Common myeloid progenitor, CD34-positive (primary cell): Measurements from ENCODE around the gene EDN3. TPM values are rescaled to one million over a fixed set of nuclear protein-coding genes. Genes with fewer than 3 reads are reported as not detected.

Source experiments
- CTCF ChIA-PET: fragments of 350-600 bp; sonication (Branson Sonifier 250); formaldehyde crosslinking; loops from one replicate; lab custom pipeline; 2021; ENCODE audit warnings: antibody characterized with exemption; lab: Charles Lee
- POLR2A ChIA-PET: fragments of 350-600 bp; sonication (Branson Sonifier 250); formaldehyde crosslinking; loops from one replicate; lab custom pipeline; 2021; ENCODE audit warnings: antibody characterized with exemption; lab: Charles Lee
- DNase-seq, 3 donors: peaks; one replicate each; pipeline versions ENCODE4 v3.0.0 to v3.0.0-alpha.2; 2013
- H3K27ac ChIP-seq, 2 experiments: 1 replicate in 1 of 2; 2 replicates in 1 of 2; pipeline ENCODE4 v1.7.0; 2013; ENCODE audit warnings: inconsistent platforms in 2 of 2, low read length in 2 of 2, mild to moderate bottlenecking in 2 of 2, low read depth in 1 of 2, moderate library complexity in 1 of 2; ENCODE audit not compliant: severe bottlenecking in 2 of 2, insufficient read depth in 1 of 2, poor library complexity in 1 of 2
- H3K27me3 ChIP-seq, 5 experiments: replicated peaks in 2 of 5; 1 replicate in 3 of 5; 2 replicates in 2 of 5; pipeline versions ENCODE4 v1.6.1 to v1.7.0; 2013; ENCODE audit warnings: low read length in 4 of 5, mild to moderate bottlenecking in 2 of 5, moderate library complexity in 2 of 5, inconsistent platforms in 1 of 5; ENCODE audit not compliant: insufficient read depth in 5 of 5, control insufficient read depth in 4 of 5
- H3K36me3 ChIP-seq, 4 experiments: 1 replicate in 2 of 4; 2 replicates in 2 of 4; pipeline versions ENCODE4 v1.6.1 to v1.7.0; 2013; ENCODE audit warnings: low read length in 3 of 4, control low read depth in 1 of 4, mild to moderate bottlenecking in 1 of 4; ENCODE audit not compliant: control insufficient read depth in 4 of 4, insufficient read depth in 4 of 4
- H3K4me1 ChIP-seq, 4 experiments: 1 replicate in 3 of 4; 2 replicates in 1 of 4; pipeline versions ENCODE4 v1.6.1 to v1.7.1; 2013; ENCODE audit warnings: low read length in 3 of 4, mild to moderate bottlenecking in 3 of 4, control low read depth in 1 of 4, inconsistent platforms in 1 of 4, moderate library complexity in 1 of 4; ENCODE audit not compliant: control insufficient read depth in 4 of 4, insufficient read depth in 4 of 4; ENCODE audit errors: control extremely low read depth in 1 of 4
- H3K4me3 ChIP-seq, 7 experiments: 1 replicate in 4 of 7; 2 replicates in 3 of 7; pipeline versions ENCODE4 v1.5.1 to v1.7.0; 2013; ENCODE audit warnings: mild to moderate bottlenecking in 7 of 7, low read length in 6 of 7, moderate library complexity in 6 of 7, inconsistent platforms in 2 of 7, low read depth in 2 of 7, control low read depth in 1 of 7; ENCODE audit not compliant: insufficient read depth in 4 of 7, control insufficient read depth in 1 of 7; ENCODE audit errors: extremely low read depth in 1 of 7
- H3K9me3 ChIP-seq, 5 experiments: 1 replicate in 4 of 5; 2 replicates in 1 of 5; pipeline versions ENCODE4 v1.6.1 to v1.7.1; 2013; ENCODE audit warnings: low read length in 4 of 5, mild to moderate bottlenecking in 2 of 5, inconsistent platforms in 1 of 5, low read depth in 1 of 5, moderate library complexity in 1 of 5; ENCODE audit not compliant: control insufficient read depth in 4 of 5, insufficient read depth in 2 of 5; ENCODE audit errors: control extremely low read depth in 1 of 5
- WGBS: methylation state at CpG from one replicate; pipeline ENCODE4 v1.1.5; 2013; ENCODE audit not compliant: insufficient coverage; 5-methylcytosine and 5-hydroxymethylcytosine counted together
- polyA plus RNA-seq: library from polyadenylated mRNA; unstranded; fragments of 120-200 nt; gene quantifications from one replicate; pipeline ENCODE4 v1.2.1, GENCODE V29; 2013

EDN3 gene
- polyA plus RNA-seq: not detected

DNA sequence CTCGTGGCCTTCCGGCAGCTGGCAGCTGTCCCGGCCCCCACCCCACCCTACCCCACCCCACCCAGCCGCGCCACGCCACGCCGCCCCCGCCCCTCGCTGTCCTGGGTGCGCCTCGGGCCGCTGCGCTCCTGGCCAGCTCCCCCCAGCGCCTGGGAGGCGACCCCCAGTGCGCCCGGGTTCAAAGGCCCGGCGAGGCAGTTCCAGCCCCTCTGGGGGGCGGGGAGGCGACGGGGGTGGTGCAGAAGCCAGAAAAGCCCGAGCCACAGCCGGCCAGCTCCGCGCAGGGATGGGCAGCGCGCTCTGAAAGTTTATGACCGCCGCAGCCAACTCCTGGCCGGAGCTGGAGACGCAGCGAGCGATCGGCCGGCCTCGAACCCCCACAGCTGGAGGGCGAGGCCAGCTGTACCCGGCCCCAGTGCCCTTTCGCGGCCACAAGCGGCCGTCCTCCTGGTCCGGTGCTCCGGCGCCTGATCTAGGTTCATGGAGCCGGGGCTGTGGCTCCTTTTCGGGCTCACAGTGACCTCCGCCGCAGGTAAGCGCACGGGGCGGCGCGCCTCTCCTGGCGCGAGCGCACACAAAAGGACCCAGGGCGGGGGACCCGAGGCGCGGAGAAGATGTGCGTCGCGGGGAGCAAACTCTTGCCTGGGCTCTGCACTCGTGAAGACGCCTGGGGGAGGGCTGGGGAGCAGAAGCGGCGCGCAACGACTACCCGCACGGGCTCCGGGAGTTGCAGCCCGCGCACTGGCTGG lies at the start of gene EDN3:
EDN3 (plus strand) TSS at position 279 of the 749 bp plus-strand sequence; CDS start at position 481, 202 bp downstream.
- Histone ChIP-seq H3K4me3 (no peak within 1 kb of the TSS), H3K27me3 (peaks cover 0 to 93% (median 36%) of the 10 kb centered on the region in 5 experiments), H3K4me1 (peaks cover 0 to 2% (median 0%) of the 10 kb centered on the region in 4 experiments), H3K9me3 (no peaks in the 10 kb centered on the region), H3K36me3 (no peaks in the 10 kb centered on the region), H3K27ac (no peak within 1 kb of the TSS)
- 3% methylated on average over 52 of the region's 77 CpGs for WGBS
- DNase-seq: no peak
- POLR2A ChIA-PET: no interaction called here
- CTCF ChIA-PET: no interaction called here

DNA sequence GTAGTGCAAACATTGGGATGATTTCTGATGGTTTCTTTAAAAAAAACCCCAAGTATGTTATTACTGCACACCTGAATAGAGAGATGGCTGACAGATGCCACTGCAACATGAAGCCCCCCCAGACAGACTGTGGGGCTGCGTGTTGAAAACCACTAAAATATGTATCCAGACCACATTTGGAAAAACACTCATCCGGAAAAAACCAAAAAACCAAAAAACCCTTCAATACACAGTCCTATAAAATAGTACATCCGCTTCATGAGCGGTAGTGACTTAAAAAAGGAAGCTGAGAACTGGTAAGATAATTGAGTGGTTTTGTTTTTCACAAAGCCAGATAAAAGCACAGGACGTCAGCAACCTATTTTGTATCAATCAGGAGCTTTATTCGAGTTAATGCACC lies 47.1 kb upstream of the EDN3 start:
- CTCF ChIA-PET: interaction anchor here (0.8 to 3.3 kb wide), 5 partner anchors 31 to 431 kb away, joined by 3 to 12 read pairs (median 3); partner anchors contain the start of gene ATP5F1E
- WGBS: no CpG with 5 or more reads among the region's 6 CpGs
- DNase-seq: peak; percentile 76 to 91 (median 85)
- POLR2A ChIA-PET: interaction anchor here (0.7 to 1.2 kb wide), 3 partner anchors 10 to 104 kb away, joined by 3 to 6 read pairs (median 5); no protein-coding TSS in a partner anchor
- H3K27ac ChIP-seq: no peak overlapping the region
- H3K4me1 ChIP-seq: peaks cover 9 to 39% (median 33%) of the 10 kb centered on the region in 4 experiments
- peaks cover 0 to 18% (median 1%) of the 10 kb centered on the region in 5 experiments for H3K9me3 ChIP-seq
- H3K4me3 ChIP-seq: peak overlapping the region in 1 of 7 experiments; percentile 43
- no peaks in the 10 kb centered on the region for H3K36me3 ChIP-seq
- H3K27me3 ChIP-seq: peaks cover 0 to 29% (median 0%) of the 10 kb centered on the region in 5 experiments

DNA sequence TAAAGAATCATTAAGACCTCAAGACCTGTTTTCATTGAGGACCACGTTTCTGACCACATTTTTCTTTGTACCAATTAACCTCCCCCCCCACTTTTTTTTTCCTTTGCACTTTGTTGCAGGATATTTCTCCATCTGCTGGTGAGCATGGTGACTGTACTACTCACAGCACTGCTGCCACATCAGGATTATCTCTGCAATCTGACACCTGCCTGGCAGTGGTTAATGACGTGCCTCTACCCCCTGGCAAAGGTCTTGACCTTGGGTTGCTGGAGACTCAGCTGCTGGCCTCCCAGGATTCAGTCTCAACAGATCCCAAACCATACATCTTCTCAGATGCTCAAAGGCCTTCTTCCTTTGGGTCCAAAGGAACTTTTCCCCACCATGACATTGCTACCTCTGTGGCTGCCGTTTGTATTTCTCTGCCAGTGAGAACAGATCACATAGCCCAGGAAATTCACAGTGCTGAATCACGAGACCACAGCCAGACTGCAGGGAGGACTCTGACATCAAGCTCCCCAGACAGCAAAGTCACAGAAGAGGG lies 46.6 kb upstream of the EDN3 start:
- Histone ChIP-seq H3K9me3 (peaks cover 0 to 18% (median 1%) of the 10 kb centered on the region in 5 experiments), H3K27ac (no peak overlapping the region), H3K27me3 (peaks cover 0 to 28% (median 0%) of the 10 kb centered on the region in 5 experiments), H3K4me3 (peak overlapping the region in 1 of 7 experiments; percentile 43), H3K36me3 (no peaks in the 10 kb centered on the region), H3K4me1 (peaks cover 14 to 44% (median 38%) of the 10 kb centered on the region in 4 experiments)
- peak; percentile 46 to 80 (median 73) for DNase-seq
- ChIA-PET POLR2A (interaction anchor here (0.7 to 1.2 kb wide), 3 partner anchors 11 to 105 kb away, joined by 3 to 6 read pairs (median 5); no protein-coding TSS in a partner anchor), CTCF (interaction anchor here (0.8 to 3.3 kb wide), 4 partner anchors 32 to 431 kb away, joined by 3 to 12 read pairs (median 3); no protein-coding TSS in a partner anchor)
- WGBS: 0% methylated on average over 3 of the region's 4 CpGs

- ChIA-PET POLR2A (interaction anchor here (0.6 kb wide), 1 partner anchor 147 kb away, joined by 3 read pairs; no protein-coding TSS in a partner anchor), CTCF (interaction anchor here (1.1 kb wide), 1 partner anchor 20 kb away, joined by 3 read pairs; no protein-coding TSS in a partner anchor)
- 100% methylated on average over 4 of the region's 5 CpGs for WGBS
- H3K4me1 ChIP-seq: peaks cover 15 to 57% (median 42%) of the 10 kb centered on the region in 4 experiments
- H3K27me3 ChIP-seq: peaks cover 0 to 17% (median 0%) of the 10 kb centered on the region in 5 experiments
- no peak overlapping the region for H3K4me3 ChIP-seq
- peaks cover 0 to 14% (median 1%) of the 10 kb centered on the region in 5 experiments for H3K9me3 ChIP-seq
- no peak for DNase-seq
- no peak overlapping the region for H3K27ac ChIP-seq
- H3K36me3 ChIP-seq: no peaks in the 10 kb centered on the region
Measured at GRCh38 chr20:59255256-59255655, 45.2 kb upstream of the EDN3 start.

GRCh38 chr20:59258221-59258621 lies 42.2 kb upstream of the EDN3 start:
- ChIA-PET POLR2A (interaction anchor here (1.0 kb wide), 1 partner anchor 12 kb away, joined by 4 read pairs; no protein-coding TSS in a partner anchor), CTCF (no interaction called here)
- H3K36me3 ChIP-seq: no peaks in the 10 kb centered on the region
- H3K27ac ChIP-seq: no peak overlapping the region
- 0% methylated on average over 2 of the region's 2 CpGs for WGBS
- H3K27me3 ChIP-seq: peaks cover 0 to 29% (median 0%) of the 10 kb centered on the region in 5 experiments
- DNase-seq: peak; percentile 85 to 97 (median 94)
- no peaks in the 10 kb centered on the region for H3K9me3 ChIP-seq
- peaks cover 13 to 59% (median 39%) of the 10 kb centered on the region in 4 experiments for H3K4me1 ChIP-seq
- peak overlapping the region in 2 of 7 experiments; percentile 8 to 15 for H3K4me3 ChIP-seq

- Histone ChIP-seq H3K27me3 (peaks cover 0 to 40% (median 0%) of the 10 kb centered on the region in 5 experiments), H3K4me1 (peaks cover 8 to 41% (median 22%) of the 10 kb centered on the region in 4 experiments), H3K27ac (no peak overlapping the region), H3K36me3 (no peaks in the 10 kb centered on the region), H3K9me3 (no peaks in the 10 kb centered on the region), H3K4me3 (no peak overlapping the region)
- CTCF ChIA-PET: interaction anchor here (1.1 kb wide), 1 partner anchor 144 kb away, joined by 3 read pairs; no protein-coding TSS in a partner anchor
- WGBS: 79% methylated on average over 2 of the region's 2 CpGs
- DNase-seq: no peak
- POLR2A ChIA-PET: no interaction called here
Measured at GRCh38 chr20:59259946-59260345, 40.5 kb upstream of the EDN3 start.
